ENCODE data around the gene METTL27.
"Not testable (repeated sequence)": the region's sequence is repeated elsewhere in the genome, so short reads cannot be mapped to it uniquely, and the experiment has no call there.

The METTL27 gene

DNA sequence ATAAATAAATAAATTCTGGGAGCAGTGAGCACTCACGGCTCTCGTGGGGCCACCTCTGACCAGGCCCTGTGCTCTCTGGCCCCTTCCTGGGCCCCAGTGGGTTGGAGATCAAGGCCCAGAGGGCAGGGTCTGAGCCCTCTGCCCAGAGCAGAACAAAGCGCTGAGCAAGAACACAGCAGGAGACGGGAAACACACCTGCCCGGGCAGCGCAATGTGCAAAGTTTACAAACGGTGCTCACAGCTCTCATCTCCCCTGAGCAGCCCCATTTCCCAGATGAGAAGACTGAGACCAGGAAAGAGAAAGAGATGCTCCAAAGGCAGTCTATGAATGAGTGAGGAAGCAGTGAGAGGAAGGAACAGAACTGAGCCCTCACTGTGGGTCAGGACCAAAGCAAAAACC lies 3.0 kb downstream of the METTL27 start:
- DNase-seq (ENCODE audit: low read depth in 2 of 2), result no peak

GRCh38 chr7:73838642-73839041 lies 3.7 kb downstream of the METTL27 start:
- no peak for DNase-seq (ENCODE audit: low read depth in 2 of 2)

GRCh38 chr7:73837167-73837566 lies 5.1 kb downstream of the METTL27 start:
- DNase-seq (ENCODE audit: low read depth in 2 of 2), result not testable (repeated sequence)

DNA sequence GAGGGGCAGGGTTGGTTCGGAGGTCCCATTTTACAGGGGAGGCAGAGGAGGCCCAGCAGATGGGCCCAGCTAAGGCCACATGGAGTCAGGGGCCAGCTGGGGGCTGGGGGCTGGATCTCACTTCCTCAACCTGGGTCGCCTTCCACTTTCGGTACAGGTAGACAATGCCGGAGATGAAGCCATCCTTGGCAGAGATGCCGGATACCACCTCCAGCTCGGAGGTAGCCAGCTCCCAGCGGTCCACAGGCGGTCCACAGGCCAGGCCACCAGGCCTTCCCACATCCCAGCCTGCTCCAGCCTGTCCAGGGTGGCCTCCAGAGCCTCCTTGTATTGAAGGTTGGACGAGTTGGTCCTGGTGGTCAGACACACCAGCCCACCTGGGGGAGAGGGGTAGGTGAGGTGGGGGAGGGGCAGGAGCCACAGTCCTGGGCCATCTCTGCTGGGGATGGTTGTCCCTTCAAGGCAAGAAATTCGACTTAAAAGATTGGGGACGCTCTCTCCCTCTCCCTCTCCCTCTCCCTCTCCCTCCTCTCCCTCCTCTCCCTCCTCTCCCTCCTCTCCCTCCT lies 7.6 kb downstream of the METTL27 start:
- no peak for DNase-seq (ENCODE audit: low read depth in 2 of 2)

DNA sequence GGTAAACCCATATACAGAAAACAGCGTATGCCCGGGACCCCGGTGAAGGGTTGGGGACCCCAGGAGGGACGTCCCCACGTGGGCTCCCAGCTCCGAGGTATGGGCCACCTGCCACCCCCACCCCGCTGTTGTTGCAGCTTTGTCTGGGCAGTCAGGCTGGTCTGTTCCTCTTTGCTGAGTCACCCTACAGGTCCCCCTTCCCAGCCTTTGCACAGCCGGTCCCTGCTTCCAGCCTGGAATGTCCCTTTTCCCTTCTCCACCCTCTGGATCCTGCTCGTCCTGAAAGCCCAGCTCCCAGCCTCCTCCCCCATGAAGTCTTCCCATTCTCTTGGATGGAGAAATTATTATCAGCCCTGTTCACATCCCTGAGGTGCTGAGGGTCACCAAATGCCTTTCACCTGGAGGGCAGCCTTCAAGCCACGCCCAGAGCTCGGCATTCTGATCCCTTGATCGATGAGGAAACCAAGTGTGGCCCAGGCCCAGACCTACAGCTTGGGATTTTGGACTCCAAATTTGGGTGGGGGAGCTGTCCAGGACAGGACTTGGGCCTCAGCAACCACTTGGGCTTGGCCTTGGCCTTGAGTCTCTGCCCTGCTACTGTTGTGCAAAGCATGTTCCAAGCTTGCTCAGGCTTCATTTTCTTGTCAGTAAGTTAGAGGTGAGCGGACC lies 8.9 kb downstream of the METTL27 start:
- DNase-seq (ENCODE audit: low read depth in 2 of 2), result no peak

DNA sequence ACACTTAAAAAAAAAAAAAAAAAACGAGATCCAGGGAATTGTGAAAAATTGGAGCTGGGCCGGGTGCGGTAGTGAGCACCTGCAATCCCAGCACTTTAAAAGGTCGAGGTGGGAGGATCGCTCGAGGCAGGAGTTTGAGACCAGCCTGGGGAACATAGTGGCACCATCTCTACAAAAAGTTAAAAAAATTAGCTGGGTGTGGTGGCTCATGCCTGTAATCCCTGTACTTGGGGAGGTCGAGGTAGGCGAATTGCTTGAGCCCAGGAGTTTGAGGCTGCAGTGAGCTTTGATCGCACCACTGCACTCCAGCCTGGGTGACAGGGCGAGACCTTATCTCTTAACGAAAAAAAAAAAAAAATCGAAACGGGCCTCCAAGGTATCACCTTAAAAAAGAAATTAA lies 9.5 kb downstream of the METTL27 start:
- DNase-seq (ENCODE audit: low read depth in 2 of 2), result no peak

DNA sequence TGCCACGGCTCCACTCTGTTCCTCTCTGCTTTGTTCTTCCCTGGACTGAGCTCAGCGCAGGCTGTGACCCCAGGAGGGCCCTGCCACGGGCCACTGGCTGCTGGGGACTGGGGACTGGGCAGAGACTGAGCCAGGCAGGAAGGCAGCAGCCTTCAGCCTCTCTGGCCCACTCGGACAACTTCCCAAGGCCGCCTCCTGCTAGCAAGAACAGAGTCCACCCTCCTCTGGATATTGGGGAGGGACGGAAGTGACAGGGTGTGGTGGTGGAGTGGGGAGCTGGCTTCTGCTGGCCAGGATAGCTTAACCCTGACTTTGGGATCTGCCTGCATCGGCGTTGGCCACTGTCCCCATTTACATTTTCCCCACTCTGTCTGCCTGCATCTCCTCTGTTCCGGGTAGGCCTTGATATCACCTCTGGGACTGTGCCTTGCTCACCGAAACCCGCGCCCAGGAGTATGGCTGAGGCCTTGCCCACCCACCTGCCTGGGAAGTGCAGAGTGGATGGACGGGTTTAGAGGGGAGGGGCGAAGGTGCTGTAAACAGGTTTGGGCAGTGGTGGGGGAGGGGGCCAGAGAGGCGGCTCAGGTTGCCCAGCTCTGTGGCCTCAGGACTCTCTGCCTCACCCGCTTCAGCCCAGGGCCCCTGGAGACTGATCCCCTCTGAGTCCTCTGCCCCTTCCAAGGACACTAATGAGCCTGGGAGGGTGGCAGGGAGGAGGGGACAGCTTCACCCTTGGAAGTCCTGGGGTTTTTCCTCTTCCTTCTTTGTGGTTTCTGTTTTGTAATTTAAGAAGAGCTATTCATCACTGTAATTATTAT lies 10.3 kb downstream of the METTL27 start:
- DNase-seq (ENCODE audit: low read depth in 2 of 2), result no peak

- DNase-seq (ENCODE audit: low read depth in 2 of 2), result no peak
Measured at GRCh38 chr7:73831584-73831833, 10.8 kb downstream of the METTL27 start.

- DNase-seq (ENCODE audit: low read depth in 2 of 2), result no peak
Measured at GRCh38 chr7:73830681-73831583, 11.4 kb downstream of the METTL27 start, which contains the start of gene CLDN4. CLDN4 (plus strand) TSS chr7:73830996; CDS start chr7:73831202, 206 bp downstream.

- no peak for DNase-seq (ENCODE audit: low read depth in 2 of 2)
Measured at GRCh38 chr7:73829921-73830680, 12.2 kb downstream of the METTL27 start.

GRCh38 chr7:73829505-73829904 lies 12.8 kb downstream of the METTL27 start:
- no peak for DNase-seq (ENCODE audit: low read depth in 2 of 2)

DNA sequence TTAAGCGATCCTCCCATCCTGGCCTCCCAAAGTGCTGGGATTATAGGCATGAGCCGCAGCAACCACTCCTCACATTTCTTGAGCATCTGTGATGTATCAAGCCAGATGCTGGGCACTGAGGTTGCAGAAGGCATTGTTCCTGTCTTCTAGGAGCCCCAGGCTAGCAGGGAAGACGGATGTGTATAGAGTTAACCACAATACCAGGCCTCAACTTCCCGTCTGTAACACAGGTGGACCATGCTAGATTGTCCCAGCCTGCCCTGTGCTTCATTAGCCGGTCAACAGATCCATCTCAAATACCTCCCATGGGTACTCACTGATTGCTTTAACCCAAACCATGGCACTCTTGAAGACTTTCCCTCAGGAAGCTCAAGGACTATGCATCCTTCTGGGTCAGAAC lies 13.3 kb downstream of the METTL27 start:
- DNase-seq (ENCODE audit: low read depth in 2 of 2), result no peak

DNA sequence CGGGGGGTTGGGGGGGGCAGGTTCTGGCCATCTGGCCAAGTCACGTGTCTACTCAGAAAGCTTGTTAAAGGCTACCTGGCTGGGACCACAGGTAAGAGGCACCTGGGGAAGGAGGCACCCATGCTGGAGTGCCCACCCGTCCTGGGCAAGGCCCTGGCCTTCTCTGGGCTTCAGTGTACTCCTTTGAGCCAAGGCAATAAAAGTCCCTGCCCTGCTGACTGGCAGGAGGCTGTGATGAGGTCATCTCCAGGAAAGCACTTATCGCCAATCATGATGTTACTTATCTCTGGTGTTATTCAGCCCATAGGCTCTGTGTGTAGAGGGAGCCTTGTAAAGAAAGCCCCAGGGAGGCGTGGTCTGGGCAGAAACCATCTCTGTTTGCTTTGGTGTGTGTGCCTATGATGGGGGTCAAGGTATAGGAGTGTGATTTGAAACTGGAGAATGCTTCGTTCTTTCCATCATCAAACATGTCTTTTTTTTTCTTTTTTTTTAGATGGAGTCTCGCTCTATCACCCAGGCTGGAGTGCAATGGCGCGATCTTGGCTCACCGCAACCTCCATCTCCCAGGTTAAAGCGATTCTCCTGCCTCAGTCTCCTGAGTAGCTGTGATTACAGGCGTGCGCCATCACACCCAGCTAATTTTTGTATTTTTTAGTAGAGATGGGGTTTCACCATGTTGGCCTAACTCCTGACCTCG lies 14.1 kb downstream of the METTL27 start:
- DNase-seq (ENCODE audit: low read depth in 2 of 2), result no peak

DNA sequence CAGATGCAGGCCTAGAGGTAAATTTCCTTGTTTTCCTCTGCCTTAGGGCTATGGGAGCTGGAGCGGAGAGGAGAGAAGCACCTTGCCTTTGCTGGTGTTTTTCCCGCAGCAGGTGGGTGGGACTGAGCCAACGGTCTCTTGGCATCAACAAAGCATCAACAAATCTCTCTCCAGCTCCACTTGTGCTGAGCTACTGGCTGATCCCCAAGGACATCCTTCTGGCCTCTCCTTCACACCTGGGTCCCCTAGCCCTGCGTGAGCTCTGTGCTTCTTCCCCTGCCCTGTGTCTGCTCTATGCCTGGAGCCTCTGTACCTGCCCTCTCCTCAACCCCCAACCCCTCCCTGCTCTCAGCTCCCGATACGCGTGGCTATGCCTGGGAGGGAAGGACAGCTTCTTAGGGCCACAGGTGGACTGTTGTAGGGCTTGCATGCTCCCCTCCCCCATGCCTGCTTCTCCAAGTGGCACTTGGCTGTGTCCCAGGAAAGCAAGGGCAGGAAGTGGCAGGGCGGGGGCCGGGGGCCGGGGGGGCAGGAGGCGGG lies 14.7 kb downstream of the METTL27 start:
- DNase-seq (ENCODE audit: low read depth in 2 of 2), result no peak

- no peak for DNase-seq (ENCODE audit: low read depth in 2 of 2)
Measured at GRCh38 chr7:73824986-73825385, 17.3 kb downstream of the METTL27 start.

DNA sequence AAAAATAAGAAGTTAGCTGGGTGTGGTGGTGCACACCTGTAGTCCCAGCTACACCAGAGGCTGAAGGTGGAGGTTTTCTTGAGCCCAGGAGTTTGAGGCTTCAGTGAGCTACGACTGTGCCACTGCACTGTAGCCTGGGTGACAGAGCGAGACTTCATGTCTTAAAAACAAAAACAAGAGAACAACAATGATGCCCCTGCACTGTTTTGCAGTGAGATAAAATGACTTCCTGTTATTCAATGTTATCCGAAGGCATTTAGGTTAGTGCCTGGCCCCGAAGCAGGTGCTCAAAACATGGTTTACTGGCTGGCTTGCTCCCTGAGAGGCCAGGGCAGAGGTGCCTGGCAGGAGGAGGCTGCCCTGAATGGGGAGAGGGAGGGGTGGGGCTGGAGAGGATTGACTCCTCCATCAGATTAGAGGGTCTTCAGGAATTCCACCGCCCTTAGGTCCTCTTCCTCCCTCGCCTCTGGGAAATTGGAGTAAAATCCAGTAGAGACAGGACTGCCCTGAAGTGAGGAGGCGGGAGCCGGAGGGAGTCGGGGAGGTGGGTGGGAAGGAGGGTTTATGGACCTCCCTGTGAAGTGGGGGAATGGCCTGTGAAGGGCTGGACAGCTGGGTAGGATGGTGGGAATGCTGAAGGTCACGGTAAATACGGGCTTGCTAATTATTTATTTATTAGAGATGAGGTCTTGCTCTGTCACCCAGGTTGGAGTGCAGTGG lies 18.3 kb downstream of the METTL27 start:
- no peak for DNase-seq (ENCODE audit: low read depth in 2 of 2)

DNA sequence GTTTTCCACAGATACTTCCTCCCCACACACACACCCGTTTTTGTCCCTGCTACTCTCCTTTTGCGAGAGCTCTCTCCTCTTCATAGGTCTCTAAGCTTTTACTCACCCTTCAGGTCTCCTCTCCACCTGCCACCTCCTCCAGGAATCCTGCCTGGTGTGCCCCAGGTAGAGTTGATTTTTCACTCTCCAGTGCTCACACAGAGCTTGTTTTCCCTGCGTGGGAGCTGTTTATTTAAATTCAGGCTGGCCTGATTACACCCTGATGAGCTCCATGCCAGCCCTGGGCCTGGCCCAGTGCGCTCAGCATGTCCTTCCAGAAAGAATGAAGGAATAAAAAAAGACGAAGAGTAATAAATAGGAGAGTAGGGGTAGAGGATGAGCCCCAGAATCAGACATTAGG lies 19.1 kb downstream of the METTL27 start:
- no peak for DNase-seq (ENCODE audit: low read depth in 2 of 2)

DNA sequence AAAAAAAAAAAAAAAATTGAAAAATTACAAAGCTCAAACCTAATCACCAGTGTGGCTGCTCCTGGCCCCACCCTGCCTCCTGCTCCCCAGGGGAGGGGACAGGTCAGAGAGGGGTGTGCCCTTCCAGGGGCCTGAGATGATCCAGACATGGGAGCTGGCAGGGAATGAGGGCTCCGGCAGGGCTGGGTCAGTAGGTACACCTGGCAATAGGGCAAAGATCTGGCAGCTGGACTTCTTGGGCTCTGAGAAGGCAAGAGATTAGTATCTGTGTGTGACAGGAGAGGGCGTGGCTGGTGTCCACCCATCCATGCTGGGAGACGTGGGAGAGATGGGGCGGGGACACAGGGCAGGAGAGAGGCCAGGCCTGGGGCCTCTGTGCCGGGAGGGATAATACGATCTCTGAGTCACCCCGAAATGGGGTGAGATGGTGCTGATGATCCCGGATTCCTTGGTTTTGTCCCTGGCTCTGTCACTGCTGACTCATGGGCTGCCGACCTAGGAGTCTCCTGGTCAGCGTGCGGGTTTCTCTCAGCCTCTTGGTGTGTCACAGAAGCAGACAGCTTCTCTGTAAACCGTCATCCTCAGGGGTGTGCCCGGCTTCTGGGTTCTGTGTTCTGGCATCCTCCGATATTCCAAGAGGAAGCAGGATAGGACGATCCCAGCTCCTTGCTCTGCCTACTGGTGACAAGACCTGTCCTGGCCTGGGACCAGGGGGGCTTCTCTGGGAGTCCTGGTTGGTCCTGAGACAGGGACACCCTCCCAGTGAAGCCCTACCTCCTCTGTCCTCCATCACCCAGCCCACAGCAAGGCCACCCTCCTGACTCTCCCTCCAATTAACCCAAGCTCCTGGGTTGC lies 19.8 kb downstream of the METTL27 start:
- DNase-seq (ENCODE audit: low read depth in 2 of 2), result peak; percentile 51 to 52

Measured in fibroblast of skin of left quadriceps (primary cell).